Esophagus squamous epithelium (tissue), 5 donors: ENCODE results near the gene SGSM1. TPM values are rescaled to one million over a fixed set of nuclear protein-coding genes. Genes with fewer than 3 reads are reported as not detected.
A peak's percentile ranks its signal among the peaks of the same experiment; 100 is the strongest.

Experiments used
- DNase-seq: peaks from one replicate; lab custom pipeline; 2025; lab: John Stamatoyannopoulos, UW
- H3K27ac ChIP-seq, 4 donors: fragments of 200-600 bp; sonication (generic); one replicate each; pipeline ENCODE4 v1.5.1; 2016 to 2019; ENCODE audit warnings: mild to moderate bottlenecking in 1 of 4
- H3K27me3 ChIP-seq, 4 donors: fragments of 200-600 bp; sonication (generic); 1 replicate in 3 of 4; 2 replicates in 1 of 4; pipeline versions ENCODE4 v1.5.1 to v1.6.0; 2017 to 2021; ENCODE audit warnings: antibody characterized with exemption in 1 of 4
- H3K36me3 ChIP-seq, 3 donors: fragments of 200-600 bp; sonication (generic); one replicate each; pipeline ENCODE4 v1.5.1; 2016 to 2019
- H3K4me1 ChIP-seq, 3 donors: fragments of 200-600 bp; sonication (generic); one replicate each; pipeline ENCODE4 v1.5.1; 2017 to 2019
- H3K4me3 ChIP-seq, 4 donors: fragments of 200-600 bp; sonication (generic); 1 replicate in 3 of 4; 2 replicates in 1 of 4; pipeline ENCODE4 v1.5.1; 2016 to 2019; ENCODE audit warnings: mild to moderate bottlenecking in 2 of 4, moderate library complexity in 1 of 4
- H3K9me3 ChIP-seq, 3 donors: fragments of 200-600 bp; sonication (generic); one replicate each; pipeline ENCODE4 v1.5.1; 2016 to 2019
- CTCF ChIP-seq, 6 experiments: fragments of 450-650 bp in 4 of 6; fragments of 200-600 bp in 2 of 6; sonication (generic) in 2 of 6; IDR thresholded peaks; one replicate each; pipeline ENCODE4 v1.5.1; 2016 to 2019; ENCODE audit warnings: antibody characterized with exemption in 6 of 6, mild to moderate bottlenecking in 4 of 6, moderate library complexity in 4 of 6
- POLR2A ChIP-seq, 4 donors: fragments of 450-650 bp; IDR thresholded peaks; one replicate each; pipeline ENCODE4 v1.6.1; 2017; ENCODE audit warnings: antibody characterized with exemption in 4 of 4, mild to moderate bottlenecking in 4 of 4, moderate library complexity in 3 of 4
- WGBS, 2 donors: methylation state at CpG; one replicate each; pipeline ENCODE4 v1.1.5; 2018; 5-methylcytosine and 5-hydroxymethylcytosine counted together
- intact Hi-C: fragments of 100-400 bp; cut with DNase I; formaldehyde crosslinking; loops from one replicate; pipeline ENCODE4 v1.15.0; 2022
- total RNA-seq, 4 donors: library from RNA; depleted of rRNA; stranded (reverse); fragments of >200 nt; gene quantifications; one replicate each; pipeline ENCODE4 v1.1.0, GENCODE V29; 2016
- donor health status: DM: yes; HTN: yes; CAD: no.

SGSM1 gene
- total RNA-seq, 4 donors from 2014 or later = 0.09 to 0.57 (median 0.18) TPM

- H3K27ac ChIP-seq = peak overlapping the region in 1 of 4 donors; percentile 4
- no peaks in the 10 kb centered on the region for H3K9me3 ChIP-seq
- peaks cover 15 to 79% (median 26%) of the 10 kb centered on the region in 3 donors for H3K4me1 ChIP-seq
- intact Hi-C loops = no loop called here
- 77 to 79% methylated on average over 4 to 9 of the region's 11 CpGs for WGBS, 2 donors
- H3K27me3 ChIP-seq = no peaks in the 10 kb centered on the region
- TF ChIP-seq POLR2A (IDR thresholded peaks at IDR 0.05) (no peak), CTCF (IDR thresholded peaks at IDR 0.05) (no peak)
- H3K36me3 ChIP-seq = peaks cover 0 to 10% (median 0%) of the 10 kb centered on the region in 3 donors
- no peak for DNase-seq
- H3K4me3 ChIP-seq = no peak overlapping the region
These were observed 156.8 kb downstream of the SGSM1 start for GRCh38 chr22:24962835-24963234.

GRCh38 chr22:24964441-24964840, 158.4 kb downstream of the SGSM1 start:
- Histone ChIP-seq H3K27ac (peak overlapping the region in 2 of 4 donors; percentile 37 to 81), H3K9me3 (no peaks in the 10 kb centered on the region), H3K4me1 (peaks cover 18 to 81% (median 29%) of the 10 kb centered on the region in 3 donors), H3K27me3 (no peaks in the 10 kb centered on the region), H3K4me3 (no peak overlapping the region), H3K36me3 (peaks cover 0 to 10% (median 0%) of the 10 kb centered on the region in 3 donors)
- TF ChIP-seq POLR2A (IDR thresholded peaks at IDR 0.05) (no peak), CTCF (IDR thresholded peaks at IDR 0.05) (no peak)
- intact Hi-C loops = no loop called here
- WGBS, 2 donors = 80 to 83% methylated on average over 3 of the region's 3 CpGs
- DNase-seq = no peak

GRCh38 chr22:24965822-24966626, 160.0 kb downstream of the SGSM1 start:
- H3K4me3 ChIP-seq = no peak overlapping the region
- intact Hi-C loops = no loop called here
- H3K4me1 ChIP-seq = peaks cover 18 to 84% (median 33%) of the 10 kb centered on the region in 3 donors
- DNase-seq = no peak
- no peak for TF ChIP-seq POLR2A (IDR thresholded peaks at IDR 0.05)
- no peak for TF ChIP-seq CTCF (IDR thresholded peaks at IDR 0.05)
- H3K27me3 ChIP-seq = no peaks in the 10 kb centered on the region
- H3K27ac ChIP-seq = peak overlapping the region; percentile 73 to 86 (median 83)
- H3K9me3 ChIP-seq = no peaks in the 10 kb centered on the region
- WGBS, 2 donors = 24 to 51% methylated on average over 4 to 8 of the region's 9 CpGs
- H3K36me3 ChIP-seq = peaks cover 0 to 10% (median 0%) of the 10 kb centered on the region in 3 donors

- no peaks in the 10 kb centered on the region for H3K36me3 ChIP-seq
- TF ChIP-seq CTCF (IDR thresholded peaks at IDR 0.05) = no peak
- no peak for TF ChIP-seq POLR2A (IDR thresholded peaks at IDR 0.05)
- H3K4me1 ChIP-seq = peaks cover 18 to 92% (median 33%) of the 10 kb centered on the region in 3 donors
- 33 to 72% methylated on average over 2 to 7 of the region's 8 CpGs for WGBS, 2 donors
- H3K27ac ChIP-seq = peak overlapping the region; percentile 73 to 86 (median 83)
- no peak overlapping the region for H3K4me3 ChIP-seq
- intact Hi-C loops = no loop called here
- no peaks in the 10 kb centered on the region for H3K27me3 ChIP-seq
- no peaks in the 10 kb centered on the region for H3K9me3 ChIP-seq
- DNase-seq = no peak
These were observed 162.1 kb downstream of the SGSM1 start for GRCh38 chr22:24968066-24968561.
